Smooth muscle cell (in vitro differentiated cells): ENCODE results near the gene CFAP45. TPM values are rescaled to one million over a fixed set of nuclear protein-coding genes. Genes with fewer than 3 reads are reported as not detected.
A peak's percentile ranks its signal among the peaks of the same experiment; 100 is the strongest.

Source experiments
- DNase-seq: peaks from one replicate; lab custom pipeline; 2025; ENCODE audit not compliant: unreplicated experiment; lab: John Stamatoyannopoulos, UW
- H2AFZ ChIP-seq: fragments of 200-600 bp; sonication (generic); 2 replicates; pipeline ENCODE4 v1.6.0; 2016; ENCODE audit warnings: antibody characterized with exemption, low read depth, mild to moderate bottlenecking
- H3F3A ChIP-seq: fragments of 200-600 bp; sonication (generic); 2 replicates; pipeline ENCODE4 v1.6.0; 2017; ENCODE audit warnings: antibody characterized with exemption, low read depth
- H3K27ac ChIP-seq: fragments of 200-600 bp; sonication (generic); 2 replicates; pipeline ENCODE4 v1.5.1; 2016; ENCODE audit warnings: low read depth, mild to moderate bottlenecking
- H3K27me3 ChIP-seq: fragments of 200-600 bp; sonication (generic); 2 replicates; pipeline ENCODE4 v1.6.1; 2016; ENCODE audit warnings: low read depth, mild to moderate bottlenecking
- H3K36me3 ChIP-seq: fragments of 200-600 bp; sonication (generic); 2 replicates; pipeline ENCODE4 v1.5.1; 2016; ENCODE audit warnings: low read depth
- H3K4me1 ChIP-seq: fragments of 200-600 bp; sonication (generic); 2 replicates; pipeline ENCODE4 v1.5.1; 2016; ENCODE audit warnings: low read depth
- H3K4me2 ChIP-seq: fragments of 200-600 bp; sonication (generic); 2 replicates; pipeline ENCODE4 v1.6.0; 2016; ENCODE audit warnings: mild to moderate bottlenecking
- H3K4me3 ChIP-seq: fragments of 200-600 bp; sonication (generic); 2 replicates; pipeline ENCODE4 v1.5.1; 2016; ENCODE audit warnings: mild to moderate bottlenecking
- H3K79me2 ChIP-seq: fragments of 200-600 bp; sonication (generic); 2 replicates; pipeline ENCODE4 v1.6.0; 2016; ENCODE audit warnings: low read depth, mild to moderate bottlenecking
- H3K9ac ChIP-seq: fragments of 200-600 bp; sonication (generic); 2 replicates; pipeline ENCODE4 v1.6.0; 2016; ENCODE audit warnings: low read depth
- H3K9me3 ChIP-seq: fragments of 200-600 bp; sonication (generic); replicated peaks from 2 replicates; pipeline ENCODE4 v1.5.1; 2016; ENCODE audit warnings: low read depth
- H4K20me1 ChIP-seq: fragments of 200-600 bp; sonication (generic); 2 replicates; pipeline ENCODE4 v1.6.0; 2016; ENCODE audit warnings: low read depth
- WGBS: methylation state at CpG from one replicate; pipeline ENCODE4 v1.1.7; 2016; ENCODE audit warnings: low lambda C conversion rate; 5-methylcytosine and 5-hydroxymethylcytosine counted together
- microRNA-seq: library from miRNA; unstranded; fragments of <30 nt; microRNA quantifications from one replicate; pipeline ENCODE4, GENCODE V29; 2016; ENCODE audit warnings: borderline number of aligned reads
- polyA plus RNA-seq: library from polyadenylated mRNA; unstranded; fragments of >200 nt; fragmentation: Nextera tagmentation; extraction: Ambion mirVana; gene quantifications from 2 replicates; pipeline ENCODE4 v1.2.1, GENCODE V29; 2016
- small RNA-seq: library from RNA; depleted of rRNA; stranded (forward); fragments of <200 nt; gene quantifications from one replicate; pipeline ENCODE3, GENCODE V24; 2014
- total RNA-seq: library from RNA; depleted of rRNA; stranded (reverse); fragments of >200 nt; gene quantifications from 2 replicates; pipeline ENCODE4 v1.2.3, GENCODE V29; 2014
- TF ChIP-seq, protein P1 (sequence below): fragments of 200-600 bp; sonication (generic); IDR thresholded peaks from 2 replicates; pipeline ENCODE4 v1.5.1; 2017; ENCODE audit warnings: borderline replicate concordance, mild to moderate bottlenecking, antibody characterized with exemption; ENCODE audit not compliant: insufficient read depth, poor library complexity, severe bottlenecking

CFAP45 gene
- total and polyA plus RNA-seq, 2 experiments from 2014 or later: 1.2 to 1.3 TPM

DNA sequence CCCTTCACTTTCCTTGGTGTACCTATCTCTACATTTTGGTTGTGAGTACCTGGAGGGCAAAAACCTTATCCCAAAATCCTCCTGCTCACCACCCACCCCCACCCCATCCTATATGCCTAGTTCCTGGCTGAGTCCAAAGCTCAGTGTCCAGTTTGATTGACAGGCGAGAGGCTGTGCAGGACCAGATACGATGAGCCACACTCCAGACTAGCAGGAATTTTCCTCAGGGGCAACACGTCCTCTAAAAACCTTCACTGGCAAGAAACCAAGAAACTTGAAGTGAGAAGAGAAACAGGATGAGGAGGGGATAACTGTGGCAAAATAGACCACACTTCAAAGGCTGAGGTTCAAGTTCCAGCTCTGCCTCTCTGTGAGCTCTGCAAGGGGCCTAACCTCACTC lies 74.4 kb downstream of the CFAP45 start:
- Histone ChIP-seq H3F3A (no peaks in the 10 kb centered on the region), H3K36me3 (no peaks in the 10 kb centered on the region), H3K4me1 (peaks cover 18% of the 10 kb centered on the region), H3K4me3 (no peak overlapping the region), H3K9me3 (no peaks in the 10 kb centered on the region), H3K79me2 (no peaks in the 10 kb centered on the region), H4K20me1 (no peaks in the 10 kb centered on the region), H3K27me3 (peaks cover 4% of the 10 kb centered on the region), H3K27ac (peak overlapping the region; percentile 74), H2AFZ (no peak overlapping the region), H3K9ac (no peak overlapping the region), H3K4me2 (no peak overlapping the region)
- DNase-seq: no peak
- 55% methylated on average over 3 of the region's 3 CpGs for WGBS
- TF ChIP-seq, protein P1, sequence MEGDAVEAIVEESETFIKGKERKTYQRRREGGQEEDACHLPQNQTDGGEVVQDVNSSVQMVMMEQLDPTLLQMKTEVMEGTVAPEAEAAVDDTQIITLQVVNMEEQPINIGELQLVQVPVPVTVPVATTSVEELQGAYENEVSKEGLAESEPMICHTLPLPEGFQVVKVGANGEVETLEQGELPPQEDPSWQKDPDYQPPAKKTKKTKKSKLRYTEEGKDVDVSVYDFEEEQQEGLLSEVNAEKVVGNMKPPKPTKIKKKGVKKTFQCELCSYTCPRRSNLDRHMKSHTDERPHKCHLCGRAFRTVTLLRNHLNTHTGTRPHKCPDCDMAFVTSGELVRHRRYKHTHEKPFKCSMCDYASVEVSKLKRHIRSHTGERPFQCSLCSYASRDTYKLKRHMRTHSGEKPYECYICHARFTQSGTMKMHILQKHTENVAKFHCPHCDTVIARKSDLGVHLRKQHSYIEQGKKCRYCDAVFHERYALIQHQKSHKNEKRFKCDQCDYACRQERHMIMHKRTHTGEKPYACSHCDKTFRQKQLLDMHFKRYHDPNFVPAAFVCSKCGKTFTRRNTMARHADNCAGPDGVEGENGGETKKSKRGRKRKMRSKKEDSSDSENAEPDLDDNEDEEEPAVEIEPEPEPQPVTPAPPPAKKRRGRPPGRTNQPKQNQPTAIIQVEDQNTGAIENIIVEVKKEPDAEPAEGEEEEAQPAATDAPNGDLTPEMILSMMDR: no peak

DNA sequence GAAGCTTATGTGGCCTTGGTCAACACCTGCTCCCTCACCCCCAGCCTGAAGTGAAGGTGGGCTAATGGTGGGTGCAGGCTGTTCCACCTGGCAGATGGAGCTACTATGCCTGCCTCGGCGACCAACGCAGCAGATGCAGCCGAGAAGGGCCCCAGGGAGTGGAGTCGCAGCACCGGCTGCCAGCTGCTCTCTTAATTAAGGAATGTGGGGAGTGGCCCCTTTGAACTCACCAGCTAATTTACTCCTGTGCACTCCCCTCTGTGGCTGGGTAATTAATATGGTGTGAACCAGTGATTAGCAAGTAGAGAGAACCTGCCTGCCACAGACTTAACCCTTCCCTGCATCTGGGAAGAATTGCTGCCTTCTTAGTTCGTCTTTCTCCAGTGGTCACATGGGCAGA lies 76.6 kb downstream of the CFAP45 start:
- WGBS: 36% methylated on average over 7 of the region's 7 CpGs
- no peaks in the 10 kb centered on the region for H3K79me2 ChIP-seq
- no peak overlapping the region for H2AFZ ChIP-seq
- H3F3A ChIP-seq: no peaks in the 10 kb centered on the region
- no peak overlapping the region for H3K4me2 ChIP-seq
- H3K27ac ChIP-seq: no peak overlapping the region
- no peak overlapping the region for H3K4me3 ChIP-seq
- no peak for DNase-seq
- no peaks in the 10 kb centered on the region for H3K9me3 ChIP-seq
- no peak overlapping the region for H3K9ac ChIP-seq
- no peaks in the 10 kb centered on the region for H3K36me3 ChIP-seq
- H4K20me1 ChIP-seq: no peaks in the 10 kb centered on the region
- TF ChIP-seq, protein P1: no peak
- H3K27me3 ChIP-seq: peaks cover 4% of the 10 kb centered on the region
- peaks cover 18% of the 10 kb centered on the region for H3K4me1 ChIP-seq

Small RNA genes lying within 50 kb of the gene (microRNA-seq; reads per million reads assigned to microRNA genes)
- not detected for gene MIR4259

Small RNA genes lying within 50 kb of the gene (small RNA-seq; reads per million reads assigned to genes)
- gene MIR4259 (not detected), gene RF00570 (not detected)

Other genes starting within 250 kb of the CFAP45 start
- gene CRP, start 185.6 kb downstream of the CFAP45 start, total RNA-seq: not detected in 2 replicates
- gene CRP, start 185.6 kb downstream of the CFAP45 start, polyA plus RNA-seq: not detected in 2 replicates
- 11.4 and 32.9 TPM in 2 replicates for gene DUSP23, start 119.2 kb downstream of the CFAP45 start, total RNA-seq
- gene DUSP23, start 119.2 kb downstream of the CFAP45 start, polyA plus RNA-seq: 41.4 and 47.4 TPM in 2 replicates
- not detected in 2 replicates for gene FCRL6, start 97.8 kb downstream of the CFAP45 start, total RNA-seq
- gene FCRL6, start 97.8 kb downstream of the CFAP45 start, polyA plus RNA-seq: not detected in 2 replicates
- 10.8 and 11.0 TPM in 2 replicates for gene SLAMF8, start 73.3 kb downstream of the CFAP45 start, total RNA-seq
- gene SLAMF8, start 73.3 kb downstream of the CFAP45 start, polyA plus RNA-seq: 13.5 and 15.1 TPM in 2 replicates
- gene VSIG8, start 37.5 kb downstream of the CFAP45 start, total RNA-seq: not detected in 2 replicates
- gene VSIG8, start 37.5 kb downstream of the CFAP45 start, polyA plus RNA-seq: 0.29 and 1.3 TPM in 2 replicates
- gene TAGLN2, start 25.3 kb upstream of the CFAP45 start, total RNA-seq: 390 and 408 TPM in 2 replicates
- gene TAGLN2, start 25.3 kb upstream of the CFAP45 start, polyA plus RNA-seq: 1,005 and 1,171 TPM in 2 replicates
- 0.49 and 0.99 TPM in 2 replicates for gene IGSF9, start 45.4 kb upstream of the CFAP45 start, total RNA-seq
- 2.1 and 6.6 TPM in 2 replicates for gene IGSF9, start 45.4 kb upstream of the CFAP45 start, polyA plus RNA-seq
- 1.3 TPM in 1 of 2 replicates, not detected in the other for gene SLAMF9, start 54.1 kb upstream of the CFAP45 start, total RNA-seq
- 1.8 and 2.1 TPM in 2 replicates for gene SLAMF9, start 54.1 kb upstream of the CFAP45 start, polyA plus RNA-seq
- 4.7 and 5.2 TPM in 2 replicates for gene PIGM, start 131.8 kb upstream of the CFAP45 start, total RNA-seq
- gene PIGM, start 131.8 kb upstream of the CFAP45 start, polyA plus RNA-seq: 2.9 and 3.0 TPM in 2 replicates
- gene KCNJ10, start 170.0 kb upstream of the CFAP45 start, total RNA-seq: not detected in 2 replicates
- not detected in 2 replicates for gene KCNJ10, start 170.0 kb upstream of the CFAP45 start, polyA plus RNA-seq
- gene KCNJ9, start 181.4 kb upstream of the CFAP45 start, total RNA-seq: not detected in 2 replicates
- not detected in 2 replicates for gene KCNJ9, start 181.4 kb upstream of the CFAP45 start, polyA plus RNA-seq
- gene IGSF8, start 198.5 kb upstream of the CFAP45 start, total RNA-seq: 17.3 and 20.8 TPM in 2 replicates
- gene IGSF8, start 198.5 kb upstream of the CFAP45 start, polyA plus RNA-seq: 30.2 and 35.5 TPM in 2 replicates
- not detected in 2 replicates for gene ATP1A2, start 215.6 kb upstream of the CFAP45 start, total RNA-seq
- gene ATP1A2, start 215.6 kb upstream of the CFAP45 start, polyA plus RNA-seq: 0.07 TPM in 1 of 2 replicates, not detected in the other